DND-41 (cell line): Measurements from ENCODE around the gene IRGC.

Experiments used
- ATAC-seq: fragments of 200-7000 bp; cut with Tn5 transposase; 3 replicates; pipeline ENCODE4 v1.9.1; 2021; ENCODE audit warnings: low read depth; ENCODE audit not compliant: insufficient read depth
- DNase-seq: peaks from one replicate; pipeline ENCODE4 v3.0.0-alpha.2; 2020
- H2AFZ ChIP-seq: 2 replicates; pipeline ENCODE4 v1.6.0; 2012; ENCODE audit warnings: low read depth, low read length
- H3K27ac ChIP-seq: 2 replicates; pipeline ENCODE4 v1.5.1; 2012; ENCODE audit warnings: low read length, inconsistent platforms
- H3K27me3 ChIP-seq: fragments of 200-600 bp; sonication (generic); 2 replicates; pipeline ENCODE4 v1.6.0; 2012; ENCODE audit warnings: low read length, mild to moderate bottlenecking, inconsistent platforms; ENCODE audit not compliant: insufficient read depth, poor library complexity
- H3K36me3 ChIP-seq: 2 replicates; pipeline ENCODE4 v1.5.1; 2012; ENCODE audit warnings: low read length, inconsistent platforms; ENCODE audit not compliant: insufficient read depth
- H3K4me1 ChIP-seq: 2 replicates; pipeline ENCODE4 v1.5.1; 2012; ENCODE audit warnings: mild to moderate bottlenecking, low read length; ENCODE audit not compliant: insufficient read depth
- H3K4me2 ChIP-seq: 2 replicates; pipeline ENCODE4 v1.6.0; 2012; ENCODE audit warnings: mild to moderate bottlenecking, moderate library complexity, low read length, inconsistent platforms; ENCODE audit not compliant: insufficient read depth
- H3K4me3 ChIP-seq, 2 experiments: fragments of 200-600 bp in 1 of 2; shearing (Covaris generic) in 1 of 2; 2 replicates each; pipeline ENCODE4 v1.5.1; 2012 to 2016; ENCODE audit warnings: inconsistent platforms in 2 of 2, low read length in 2 of 2, mild to moderate bottlenecking in 2 of 2, low read depth in 1 of 2, moderate library complexity in 1 of 2
- H3K79me2 ChIP-seq: 2 replicates; pipeline ENCODE4 v1.6.0; 2012; ENCODE audit warnings: low read length, inconsistent platforms; ENCODE audit not compliant: insufficient read depth
- H3K9ac ChIP-seq: 2 replicates; pipeline ENCODE4 v1.6.0; 2012; ENCODE audit warnings: low read depth, mild to moderate bottlenecking, inconsistent platforms, low read length, moderate library complexity
- H3K9me3 ChIP-seq: 2 replicates; pipeline ENCODE4 v1.5.1; 2012; ENCODE audit warnings: low read length, moderate library complexity, mild to moderate bottlenecking, inconsistent platforms; ENCODE audit not compliant: insufficient read depth, severe bottlenecking
- H4K20me1 ChIP-seq: 2 replicates; pipeline ENCODE4 v1.6.0; 2012; ENCODE audit warnings: low read length; ENCODE audit not compliant: insufficient read depth
- CTCF ChIP-seq: IDR thresholded peaks from 2 replicates; pipeline ENCODE4 v1.5.1; 2012; ENCODE audit warnings: borderline replicate concordance, low read length, moderate library complexity, mild to moderate bottlenecking; ENCODE audit not compliant: poor library complexity, severe bottlenecking; ENCODE audit errors: extremely low read depth
- EZH2 ChIP-seq: IDR thresholded peaks from 3 replicates; pipeline ENCODE4 v1.6.1; 2012; ENCODE audit warnings: borderline replicate concordance, low read depth, mild to moderate bottlenecking, moderate library complexity, low read length, inconsistent platforms; ENCODE audit not compliant: severe bottlenecking

IRGC gene

DNA sequence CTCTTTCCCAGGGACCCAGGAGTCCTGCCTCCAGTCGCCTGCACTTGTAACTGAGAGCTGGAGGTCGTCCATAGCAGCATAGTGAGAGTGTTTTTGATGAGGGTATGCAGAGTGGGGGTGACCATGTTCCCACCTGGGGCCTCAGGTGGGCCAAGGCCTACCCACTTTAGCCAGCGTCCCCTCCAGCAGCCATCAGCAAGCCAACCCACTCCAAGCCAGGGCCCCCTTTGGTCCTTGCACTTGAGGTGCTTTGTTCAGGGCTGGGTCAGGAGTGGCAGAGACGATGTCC, 50.8 kb downstream of the IRGC start:
- Histone ChIP-seq H3K9ac (no peak overlapping the region), H3K4me3 (no peak overlapping the region), H3K4me1 (no peaks in the 10 kb centered on the region), H3K79me2 (no peaks in the 10 kb centered on the region), H3K27me3 (no peaks in the 10 kb centered on the region), H3K9me3 (no peaks in the 10 kb centered on the region), H3K4me2 (no peak overlapping the region), H3K36me3 (no peaks in the 10 kb centered on the region), H2AFZ (no peak overlapping the region), H4K20me1 (no peaks in the 10 kb centered on the region), H3K27ac (no peak overlapping the region)
- ATAC-seq (no peak; the same call in 2 of the 3 replicates), DNase-seq (no peak)
- no peak for TF ChIP-seq EZH2
- TF ChIP-seq CTCF = no peak

GRCh38 chr19:43767316-43767715, 51.4 kb downstream of the IRGC start:
- H2AFZ ChIP-seq = no peak overlapping the region
- TF ChIP-seq CTCF (no peak), EZH2 (no peak)
- H3K36me3 ChIP-seq = no peaks in the 10 kb centered on the region
- no peaks in the 10 kb centered on the region for H3K4me1 ChIP-seq
- H3K79me2 ChIP-seq = no peaks in the 10 kb centered on the region
- no peaks in the 10 kb centered on the region for H3K9me3 ChIP-seq
- no peak overlapping the region for H3K9ac ChIP-seq
- H4K20me1 ChIP-seq = no peaks in the 10 kb centered on the region
- no peak overlapping the region for H3K4me2 ChIP-seq
- no peaks in the 10 kb centered on the region for H3K27me3 ChIP-seq
- H3K4me3 ChIP-seq = no peak overlapping the region
- H3K27ac ChIP-seq = no peak overlapping the region
- ATAC-seq (no peak), DNase-seq (no peak)

DNA sequence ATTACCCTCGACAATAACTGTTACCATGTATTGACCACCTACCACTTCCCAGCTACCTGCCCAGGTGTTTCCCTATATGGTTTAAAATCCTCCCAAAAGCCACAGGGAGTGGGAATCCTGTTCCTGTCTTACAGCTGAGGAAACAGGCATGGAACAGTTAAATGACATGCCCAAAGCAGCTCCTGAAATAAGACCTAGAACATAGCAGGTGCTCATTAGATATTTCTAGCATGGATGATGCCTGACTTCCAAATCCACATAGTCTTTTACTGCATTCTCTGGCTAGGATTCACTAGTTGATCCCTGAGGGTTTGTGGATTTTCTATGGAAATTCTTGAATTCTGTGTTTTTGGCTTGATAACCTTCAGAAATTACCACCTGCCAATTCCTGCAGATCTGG, 51.9 kb downstream of the IRGC start:
- H3K4me1 ChIP-seq = no peaks in the 10 kb centered on the region
- H3K27me3 ChIP-seq = no peaks in the 10 kb centered on the region
- no peak overlapping the region for H3K4me2 ChIP-seq
- DNase-seq (no peak), ATAC-seq (no peak)
- H3K27ac ChIP-seq = no peak overlapping the region
- H3K79me2 ChIP-seq = no peaks in the 10 kb centered on the region
- no peaks in the 10 kb centered on the region for H3K36me3 ChIP-seq
- no peak overlapping the region for H3K9ac ChIP-seq
- no peaks in the 10 kb centered on the region for H4K20me1 ChIP-seq
- H3K4me3 ChIP-seq = no peak overlapping the region
- no peaks in the 10 kb centered on the region for H3K9me3 ChIP-seq
- no peak overlapping the region for H2AFZ ChIP-seq
- no peak for TF ChIP-seq EZH2
- no peak for TF ChIP-seq CTCF
